ENCODE measurements around the gene OR10K2. TPM values are rescaled to one million over a fixed set of nuclear protein-coding genes. Genes with fewer than 3 reads are reported as not detected.
"Not testable (repeated sequence)": the region's sequence is repeated elsewhere in the genome, so short reads cannot be mapped to it uniquely, and the experiment has no call there.

Gene OR10K2
- total and polyA plus RNA-seq, 4 donors, result not detected

- TF ChIP-seq GABPA (IDR thresholded peaks at IDR 0.05 in 1 of 2, conservative IDR thresholded peaks at IDR 0.05 in 1 of 2), result no peak
- no peak for TF ChIP-seq EGR1 (IDR thresholded peaks at IDR 0.05; ENCODE audit: low read depth in 2 of 2)
- no peak for TF ChIP-seq FOXA2 (IDR thresholded peaks at IDR 0.05)
Observed at GRCh38 chr1:158374860-158375259, 51.2 kb downstream of the OR10K2 start.

GRCh38 chr1:158374101-158374500, 51.9 kb downstream of the OR10K2 start:
- not testable (repeated sequence) for DNase-seq (ENCODE audit: low spot score); H3K9ac ChIP-seq (ENCODE audit: low read depth in 1 of 2, low read length in 2 of 2); H3K4me1 ChIP-seq (ENCODE audit: control insufficient read depth in 4 of 4, insufficient read depth in 4 of 4, low read length in 3 of 4); H3K27me3 ChIP-seq (ENCODE audit: control insufficient read depth in 4 of 4, insufficient read depth in 4 of 4, low read length in 3 of 4); H3K36me3 ChIP-seq (ENCODE audit: control insufficient read depth in 4 of 4, insufficient read depth in 3 of 4, low read depth in 1 of 4, low read length in 3 of 4); H3K27ac ChIP-seq (ENCODE audit: low read depth in 1 of 2, low read length in 2 of 2); H3K9me3 ChIP-seq (ENCODE audit: control insufficient read depth in 4 of 4, low read length in 3 of 4); H3K4me3 ChIP-seq (ENCODE audit: low read depth in 1 of 3, low read length in 3 of 3)
- 93% methylated on average over 25 of the region's 25 CpGs for WGBS

More at GRCh38 chr1:158374860-158375259, 51.2 kb downstream of the OR10K2 start:
- Histone ChIP-seq H3K9ac (ENCODE audit: low read depth in 1 of 2, low read length in 2 of 2) (no peak overlapping the region), H3K9me3 (ENCODE audit: control insufficient read depth in 4 of 4, low read length in 3 of 4) (peaks cover 0 to 6% (median 2%) of the 10 kb centered on the region in 4 donors), H3K4me1 (ENCODE audit: control insufficient read depth in 4 of 4, insufficient read depth in 4 of 4, low read length in 3 of 4) (no peaks in the 10 kb centered on the region), H3K36me3 (ENCODE audit: control insufficient read depth in 4 of 4, insufficient read depth in 3 of 4, low read depth in 1 of 4, low read length in 3 of 4) (no peaks in the 10 kb centered on the region), H3K27me3 (ENCODE audit: control insufficient read depth in 4 of 4, insufficient read depth in 4 of 4, low read length in 3 of 4) (peaks cover 0 to 7% (median 0%) of the 10 kb centered on the region in 4 donors), H3K27ac (ENCODE audit: low read depth in 1 of 2, low read length in 2 of 2) (no peak overlapping the region), H3K4me3 (ENCODE audit: low read depth in 1 of 3, low read length in 3 of 3) (no peak overlapping the region)
- WGBS, result 54% methylated on average over 1 of the region's 1 CpG
- DNase-seq (ENCODE audit: low spot score), result no peak

- no peak for DNase-seq (ENCODE audit: low spot score)
- no peak for TF ChIP-seq TAF1 (conservative IDR thresholded peaks at IDR 0.05)
- TF ChIP-seq FOXA1 (IDR thresholded peaks at IDR 0.05), result no peak
- TF ChIP-seq RAD21 (IDR thresholded peaks at IDR 0.05), result no peak
- TF ChIP-seq HNF4A (conservative IDR thresholded peaks at IDR 0.05), result no peak
- no peak for TF ChIP-seq NR2F2 (IDR thresholded peaks at IDR 0.05)
- TF ChIP-seq CTCF (IDR thresholded peaks at IDR 0.05; ENCODE audit: low read depth, low read length, missing input control), result no peak
- no peak for TF ChIP-seq RXRA (IDR thresholded peaks at IDR 0.05)
- no peak for TF ChIP-seq ATF3 (IDR thresholded peaks at IDR 0.05)
- Histone ChIP-seq H3K27me3 (ENCODE audit: control insufficient read depth in 4 of 4, insufficient read depth in 4 of 4, low read length in 3 of 4) (peaks cover 0 to 7% (median 0%) of the 10 kb centered on the region in 4 donors), H3K36me3 (ENCODE audit: control insufficient read depth in 4 of 4, insufficient read depth in 3 of 4, low read depth in 1 of 4, low read length in 3 of 4) (no peaks in the 10 kb centered on the region), H3K9me3 (ENCODE audit: control insufficient read depth in 4 of 4, low read length in 3 of 4) (peaks cover 0 to 6% (median 2%) of the 10 kb centered on the region in 4 donors), H3K27ac (ENCODE audit: low read depth in 1 of 2, low read length in 2 of 2) (no peak overlapping the region), H3K4me3 (ENCODE audit: low read depth in 1 of 3, low read length in 3 of 3) (no peak overlapping the region), H3K4me1 (ENCODE audit: control insufficient read depth in 4 of 4, insufficient read depth in 4 of 4, low read length in 3 of 4) (no peaks in the 10 kb centered on the region), H3K9ac (ENCODE audit: low read depth in 1 of 2, low read length in 2 of 2) (no peak overlapping the region)
- WGBS, result 64% methylated on average over 6 of the region's 6 CpGs
Observed at GRCh38 chr1:158371188-158371953, 54.7 kb downstream of the OR10K2 start.

Other genes starting within 250 kb of the OR10K2 start
- gene CD1D, start 245.3 kb downstream of the OR10K2 start, total RNA-seq, result 1 to 10 TPM; 1.1 to 8.4 TPM
- gene CD1D, start 245.3 kb downstream of the OR10K2 start, polyA plus RNA-seq, result 1 to 10 TPM; 1.7 to 6.3 TPM
- under 1 TPM in 1 of 2 donors, not detected in 1; 0.09 TPM for gene CD1A, start 171.8 kb downstream of the OR10K2 start, total RNA-seq
- gene CD1A, start 171.8 kb downstream of the OR10K2 start, polyA plus RNA-seq, result under 1 TPM in 1 of 2 donors, not detected in 1; 0.02 TPM
- gene CD1C, start 136.3 kb downstream of the OR10K2 start, total RNA-seq, result under 1 TPM; 0.33 to 0.89 TPM
- gene CD1C, start 136.3 kb downstream of the OR10K2 start, polyA plus RNA-seq, result under 1 TPM; 0.24 TPM
- under 1 TPM in 1 of 2 donors, not detected in 1; 0.19 TPM for gene CD1B, start 94.7 kb downstream of the OR10K2 start, total RNA-seq
- not detected for gene CD1B, start 94.7 kb downstream of the OR10K2 start, polyA plus RNA-seq
- gene CD1E, start 72.3 kb downstream of the OR10K2 start, total RNA-seq, result under 1 TPM; 0.25 to 0.56 TPM
- gene CD1E, start 72.3 kb downstream of the OR10K2 start, polyA plus RNA-seq, result under 1 TPM in 1 of 2 donors, not detected in 1; 0.09 TPM
- gene OR10T2, start 26.8 kb downstream of the OR10K2 start, total RNA-seq, result not detected
- gene OR10T2, start 26.8 kb downstream of the OR10K2 start, polyA plus RNA-seq, result not detected
- gene OR10K1, start 35.6 kb upstream of the OR10K2 start, total RNA-seq, result not detected
- not detected for gene OR10K1, start 35.6 kb upstream of the OR10K2 start, polyA plus RNA-seq
- not detected for gene OR10R2, start 46.0 kb upstream of the OR10K2 start, total RNA-seq
- gene OR10R2, start 46.0 kb upstream of the OR10K2 start, polyA plus RNA-seq, result not detected
- not detected for gene OR6Y1, start 128.2 kb upstream of the OR10K2 start, total RNA-seq
- not detected for gene OR6Y1, start 128.2 kb upstream of the OR10K2 start, polyA plus RNA-seq
- gene OR6P1, start 144.3 kb upstream of the OR10K2 start, total RNA-seq, result not detected
- gene OR6P1, start 144.3 kb upstream of the OR10K2 start, polyA plus RNA-seq, result not detected
- gene OR10X1, start 153.7 kb upstream of the OR10K2 start, total RNA-seq, result not detected
- not detected for gene OR10X1, start 153.7 kb upstream of the OR10K2 start, polyA plus RNA-seq
- not detected for gene OR10Z1, start 179.0 kb upstream of the OR10K2 start, total RNA-seq
- gene OR10Z1, start 179.0 kb upstream of the OR10K2 start, polyA plus RNA-seq, result not detected